Right lung (tissue), 5 donors: ENCODE measurements around the gene ACOT7. TPM values are rescaled to one million over a fixed set of nuclear protein-coding genes. Genes with fewer than 3 reads are reported as not detected.
"Not testable (repeated sequence)": the region's sequence is repeated elsewhere in the genome, so short reads cannot be mapped to it uniquely, and the experiment has no call there.

Source experiments
- DNase-seq, 2 donors: peaks; one replicate each; pipeline ENCODE4 v3.0.0-alpha.2; 2013
- polyA plus RNA-seq, 5 donors: library from polyadenylated mRNA; unstranded; fragments of 120-200 nt; gene quantifications; one replicate each; pipeline versions ENCODE4 v1.2.1 to v1.2.3, GENCODE V29; 2013; ENCODE audit warnings: inconsistent platforms in 1 of 5, low replicate concordance in 1 of 5; ENCODE audit not compliant: insufficient read length in 5 of 5, insufficient read depth in 1 of 5

The ACOT7 gene
- polyA plus RNA-seq, 5 donors: 11.7 to 17.0 (median 14.4) TPM

- no peak for DNase-seq
These were observed 5.7 kb upstream of the ACOT7 start for GRCh38 chr1:6399294-6399693.

- no peak for DNase-seq
These were observed 4.4 kb upstream of the ACOT7 start for GRCh38 chr1:6397844-6398441.

- DNase-seq: no peak
These were observed 3.4 kb upstream of the ACOT7 start for GRCh38 chr1:6396998-6397397.

- not testable (repeated sequence) for DNase-seq
These were observed 2.2 kb upstream of the ACOT7 start for GRCh38 chr1:6395781-6396244.

GRCh38 chr1:6395130-6395529 lies 1.6 kb upstream of the ACOT7 start:
- not testable (repeated sequence) for DNase-seq

DNA sequence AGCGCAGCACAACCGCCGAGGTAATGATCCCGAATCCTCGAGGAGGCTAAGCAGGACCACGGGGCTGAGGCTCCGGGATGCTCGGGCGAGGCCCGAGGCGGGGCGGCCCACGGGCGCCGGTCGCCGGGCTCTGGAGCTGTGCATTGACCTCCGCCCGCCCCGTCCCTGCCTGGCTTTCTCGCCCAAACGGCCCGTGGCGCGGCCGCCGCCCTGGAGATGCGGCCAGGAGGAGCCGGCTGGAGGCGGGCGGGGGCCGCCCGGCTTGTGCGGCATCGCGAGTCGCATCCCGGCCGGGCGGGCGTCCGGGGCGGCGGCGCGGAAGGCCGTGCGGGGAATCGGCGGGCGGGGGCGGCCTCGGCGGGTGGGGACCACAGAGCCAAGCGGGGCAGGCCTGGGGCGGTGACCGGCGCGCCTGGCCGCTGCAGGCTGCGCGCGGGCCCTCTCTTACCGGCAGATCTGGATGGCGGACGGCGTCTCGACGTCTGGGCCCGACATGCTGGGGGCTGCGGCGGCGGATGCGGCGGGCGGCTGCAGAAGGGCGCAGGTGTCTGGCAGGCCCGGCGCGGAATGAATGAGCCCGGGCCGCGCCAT lies 663 bp downstream of the ACOT7 start:
- DNase-seq: no peak

DNA sequence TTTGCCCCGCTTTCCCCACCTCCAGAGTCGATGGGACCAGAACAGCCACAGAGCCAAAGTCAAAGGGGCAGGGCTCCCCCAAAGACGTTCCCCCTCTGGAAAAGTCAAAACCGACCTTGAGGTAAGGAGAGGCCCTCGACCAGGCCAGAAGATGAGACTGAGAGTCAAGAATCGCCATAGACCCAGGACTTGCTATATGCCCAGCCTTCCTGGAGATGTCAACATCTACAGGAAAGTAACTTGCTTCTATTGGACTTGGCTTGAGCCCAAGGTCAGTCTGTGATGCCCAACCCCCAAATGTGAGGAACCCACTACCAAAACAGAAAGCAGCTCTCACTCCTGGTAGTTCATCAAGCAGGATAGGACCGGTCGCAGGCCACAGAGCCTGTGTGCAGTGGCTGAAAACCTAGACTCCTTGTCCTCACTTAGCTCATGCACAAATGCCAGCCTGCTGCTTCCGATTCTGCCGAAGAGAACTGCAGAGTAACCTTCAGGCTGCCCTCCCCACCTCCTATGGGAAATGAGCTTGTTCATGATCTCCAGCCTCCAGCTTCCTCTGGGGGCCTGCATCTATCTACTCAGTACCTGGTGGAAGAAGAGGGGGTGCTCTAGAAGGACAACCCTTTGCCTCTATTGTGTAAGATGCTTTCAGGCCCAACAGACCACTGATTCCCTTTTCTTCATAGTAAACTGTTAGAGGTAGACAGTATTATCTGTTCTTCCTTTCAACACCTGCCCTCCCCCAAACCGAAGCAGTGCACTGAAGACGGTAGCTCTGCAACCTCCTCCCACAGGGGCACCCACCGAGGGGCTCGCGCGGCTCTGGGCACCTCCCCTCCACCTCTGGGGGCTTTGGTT lies 1.4 kb downstream of the ACOT7 start:
- DNase-seq: no peak

GRCh38 chr1:6389971-6390370 lies 3.6 kb downstream of the ACOT7 start:
- no peak for DNase-seq

DNA sequence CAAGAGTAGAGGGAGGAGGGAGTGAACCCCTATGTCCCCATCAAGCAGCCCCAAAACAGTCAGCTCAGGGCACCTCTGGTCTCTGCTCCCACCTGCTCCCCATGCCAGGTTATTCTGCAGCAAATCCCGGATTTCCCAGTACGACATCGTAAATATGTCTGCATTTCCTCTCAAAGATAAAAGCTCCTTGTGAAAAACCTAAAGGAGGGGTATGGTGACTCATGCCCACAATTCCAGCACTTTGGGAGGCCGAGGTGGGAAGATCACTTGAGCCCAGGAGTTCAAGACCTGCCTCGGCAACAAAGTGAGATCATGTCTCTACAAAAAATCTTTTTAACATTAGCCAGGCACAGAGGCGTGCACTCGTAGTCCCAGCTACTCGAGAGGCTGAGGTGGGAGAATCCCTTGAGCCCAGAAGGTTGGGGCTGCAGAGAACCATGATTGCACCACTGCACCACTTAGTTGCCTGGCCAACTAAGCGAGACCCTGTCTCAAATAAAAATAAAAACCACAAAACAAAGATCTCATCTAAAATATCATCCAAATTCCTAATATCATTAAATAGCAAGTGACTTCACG lies 7.1 kb downstream of the ACOT7 start:
- DNase-seq: no peak

- no peak for DNase-seq
These were observed 7.9 kb downstream of the ACOT7 start for GRCh38 chr1:6385488-6386191.

DNA sequence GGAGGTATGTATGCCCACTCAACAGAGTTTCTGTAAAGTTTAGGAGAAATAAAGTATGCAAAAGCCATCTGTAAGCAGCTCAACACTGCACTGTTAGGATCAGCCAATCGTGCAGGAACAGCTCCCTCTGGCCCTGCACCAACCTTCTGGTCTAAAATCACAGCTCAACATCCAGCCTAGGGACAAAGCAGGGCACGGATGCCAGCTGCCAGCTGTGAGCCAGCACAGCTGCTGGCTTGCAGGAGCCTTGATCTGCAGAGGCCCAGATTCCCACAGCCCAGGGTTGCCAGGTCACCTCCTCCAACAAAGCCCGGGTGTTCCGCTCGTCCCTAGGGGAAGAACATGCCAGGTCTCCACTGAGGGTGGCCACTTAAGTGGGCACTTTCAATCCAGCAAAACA lies 8.6 kb downstream of the ACOT7 start:
- no peak for DNase-seq

GRCh38 chr1:6384135-6384534 lies 9.4 kb downstream of the ACOT7 start:
- no peak for DNase-seq

GRCh38 chr1:6380037-6380436 lies 13.5 kb downstream of the ACOT7 start:
- no peak for DNase-seq

DNA sequence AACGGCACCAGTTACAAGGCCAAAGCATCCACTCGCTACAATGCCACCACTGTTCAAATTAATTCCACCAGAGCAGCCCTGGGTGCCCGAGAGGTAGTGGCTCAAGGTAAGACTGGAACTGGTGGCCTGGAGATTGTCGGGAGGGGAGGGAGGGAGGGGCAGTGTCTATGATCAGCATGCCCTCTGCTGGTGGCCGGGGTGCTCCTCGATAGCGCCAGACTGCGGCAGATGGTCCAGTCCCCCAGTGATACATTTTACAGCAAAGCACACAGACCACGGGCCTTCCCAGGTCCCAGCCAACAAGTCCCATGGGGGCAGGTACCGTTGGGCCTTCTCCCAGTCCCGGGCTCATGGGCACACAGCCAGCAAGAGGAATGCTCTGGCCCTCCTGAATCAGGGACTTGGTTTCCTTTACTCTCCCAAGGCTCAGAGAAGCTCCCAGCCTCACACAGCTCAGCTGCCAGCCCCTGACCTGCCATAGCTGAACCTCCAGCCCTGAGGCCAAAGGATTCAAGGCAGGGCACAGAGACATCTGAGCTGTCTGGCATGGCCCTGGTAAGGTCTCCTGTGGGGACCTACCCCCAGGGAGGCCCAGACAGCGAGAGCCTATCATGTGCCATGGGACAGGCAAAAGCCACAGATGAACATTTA lies 15.3 kb downstream of the ACOT7 start:
- DNase-seq: no peak

DNA sequence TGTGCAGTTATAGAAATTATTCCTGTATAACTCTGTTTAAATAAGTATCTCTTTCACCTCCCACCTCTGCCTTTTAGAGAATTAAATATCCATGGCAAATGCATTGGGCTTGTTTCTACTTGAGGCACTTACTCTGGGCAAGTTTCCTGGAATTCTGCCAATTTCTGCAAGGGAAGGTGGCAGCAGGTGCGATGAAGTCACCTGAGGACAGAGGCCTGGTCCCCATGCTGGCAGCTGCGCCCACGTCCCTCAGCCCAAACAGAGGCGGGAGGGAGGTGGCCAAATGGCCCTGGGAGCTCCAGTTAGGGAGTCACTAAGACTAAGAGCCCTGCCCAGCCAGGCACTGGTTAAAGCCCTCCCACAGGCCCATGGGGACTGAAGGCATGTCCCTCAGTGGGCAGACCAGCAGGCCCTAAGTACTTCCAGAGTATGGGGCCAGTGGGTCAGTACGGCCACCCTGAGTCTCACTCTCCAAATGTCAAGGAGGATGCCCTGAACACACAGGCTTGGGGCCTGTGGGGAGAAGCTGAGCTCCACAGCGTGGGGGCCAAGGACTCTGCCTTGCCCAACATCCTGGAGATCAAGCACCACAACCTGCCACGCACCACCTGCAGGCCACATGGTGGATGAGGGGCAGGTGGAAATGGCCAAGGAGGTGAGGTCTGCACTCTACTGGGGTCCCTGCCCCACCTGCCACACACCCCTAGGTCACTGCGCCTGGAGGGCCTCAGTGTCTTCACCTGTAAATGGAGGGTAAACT lies 19.4 kb downstream of the ACOT7 start:
- no peak for DNase-seq

DNA sequence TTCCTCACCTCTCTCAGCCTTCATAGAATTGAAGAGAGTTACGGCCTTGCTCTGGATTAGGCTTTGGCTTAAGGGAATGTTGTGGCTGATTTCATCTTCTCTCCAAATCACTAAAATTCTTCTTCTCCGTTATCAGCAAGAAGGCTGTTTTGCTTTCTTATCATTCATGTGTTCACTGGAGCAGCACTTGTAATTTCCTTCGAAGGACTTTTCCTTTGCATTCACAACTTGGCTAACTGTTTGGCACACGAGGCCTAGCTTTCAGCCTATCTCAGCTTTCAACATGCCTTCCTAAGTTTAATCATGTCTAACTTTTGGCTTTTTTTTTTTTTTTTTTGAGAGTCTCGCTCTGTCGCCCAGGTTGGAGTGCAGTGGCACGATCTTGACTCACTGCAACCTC lies 21.3 kb downstream of the ACOT7 start:
- DNase-seq: not testable (repeated sequence)

- DNase-seq: no peak
These were observed 23.6 kb downstream of the ACOT7 start for GRCh38 chr1:6370006-6370405.

DNA sequence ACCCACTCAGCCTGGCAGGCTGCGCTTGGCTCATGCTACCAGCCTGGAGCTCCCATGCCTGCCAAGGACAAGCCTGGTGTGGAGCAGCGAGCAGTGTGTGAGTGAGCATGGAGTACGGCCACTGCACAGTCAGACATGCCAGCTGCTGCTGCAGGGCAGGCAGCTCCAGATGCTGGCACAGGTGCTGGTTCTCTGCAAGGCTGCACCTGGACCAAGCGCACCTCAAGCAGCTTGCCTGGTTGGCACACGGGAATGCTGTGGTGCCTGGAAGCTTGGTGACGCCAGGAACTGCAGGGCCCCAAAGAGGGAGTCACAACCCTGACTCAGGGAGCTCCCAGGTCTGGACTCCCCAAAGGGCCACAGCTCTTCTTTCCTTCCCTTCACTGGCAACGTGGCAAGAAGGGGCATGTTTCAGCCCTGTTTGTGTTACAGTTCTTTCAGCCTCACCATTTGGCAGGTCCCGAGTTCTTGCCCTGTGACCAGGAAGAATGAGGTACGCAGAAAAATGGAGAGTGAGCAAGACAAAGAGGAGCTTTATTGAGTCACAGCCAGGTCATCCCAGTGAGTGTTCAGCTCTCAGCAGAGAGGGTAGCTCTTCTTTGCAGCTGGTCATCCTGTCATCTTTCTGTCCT lies 26.1 kb downstream of the ACOT7 start:
- DNase-seq: no peak

GRCh38 chr1:6365047-6365446 lies 28.5 kb downstream of the ACOT7 start:
- no peak for DNase-seq
